Islet of Langerhans (tissue), 1 donor: Measurements from ENCODE around the gene GNG7.
A peak's percentile ranks its signal among the peaks of the same experiment; 100 is the strongest.
"Not testable (repeated sequence)": the region's sequence is repeated elsewhere in the genome, so short reads cannot be mapped to it uniquely, and the experiment has no call there.

Experiments
- FAIRE-seq: peaks from one replicate; lab custom pipeline; 2011; peaks lifted over from hg19 to GRCh38; lab: Jason Lieb, UNC

GNG7 gene

GRCh38 chr19:2600914-2601870 is 101.3 kb downstream of the GNG7 start:
- FAIRE-seq: no peak

GRCh38 chr19:2594319-2594718 is 108.2 kb downstream of the GNG7 start:
- no peak for FAIRE-seq

- no peak for FAIRE-seq
Measured at GRCh38 chr19:2592824-2593223, 109.7 kb downstream of the GNG7 start.

- FAIRE-seq: no peak
Measured at GRCh38 chr19:2591537-2592291, 110.8 kb downstream of the GNG7 start.

GRCh38 chr19:2590630-2591399 is 111.7 kb downstream of the GNG7 start:
- no peak for FAIRE-seq

GRCh38 chr19:2589441-2589840 is 113.1 kb downstream of the GNG7 start:
- FAIRE-seq: no peak

- peak; percentile 85 for FAIRE-seq
Measured at GRCh38 chr19:2588081-2588777, 114.3 kb downstream of the GNG7 start.

- FAIRE-seq: no peak
Measured at GRCh38 chr19:2587001-2587719, 115.3 kb downstream of the GNG7 start.

- FAIRE-seq: no peak
Measured at GRCh38 chr19:2586196-2586595, 116.3 kb downstream of the GNG7 start.

- no peak for FAIRE-seq
Measured at GRCh38 chr19:2584002-2584401, 118.5 kb downstream of the GNG7 start.

GRCh38 chr19:2582984-2583956 is 119.2 kb downstream of the GNG7 start:
- FAIRE-seq: no peak

- FAIRE-seq: not testable (repeated sequence)
Measured at GRCh38 chr19:2580396-2580795, 122.1 kb downstream of the GNG7 start.

GRCh38 chr19:2579678-2580280 is 122.7 kb downstream of the GNG7 start:
- no peak for FAIRE-seq

GRCh38 chr19:2578901-2579677 is 123.4 kb downstream of the GNG7 start:
- no peak for FAIRE-seq

- no peak for FAIRE-seq
Measured at GRCh38 chr19:2578391-2578890, 124.1 kb downstream of the GNG7 start.

GRCh38 chr19:2577722-2578335 is 124.7 kb downstream of the GNG7 start:
- FAIRE-seq: no peak

- FAIRE-seq: no peak
Measured at GRCh38 chr19:2575734-2576481, 126.6 kb downstream of the GNG7 start.
